Rectal smooth muscle tissue (tissue), 1 donor: ENCODE measurements around the gene PEX19.

ENCODE experiments used
- H3K27ac ChIP-seq: one replicate; pipeline ENCODE4 v1.7.0; 2013; ENCODE audit warnings: low read depth, low read length, inconsistent platforms
- H3K27me3 ChIP-seq: one replicate; pipeline ENCODE4 v1.7.0; 2013; ENCODE audit warnings: low read length; ENCODE audit not compliant: control insufficient read depth, insufficient read depth
- H3K36me3 ChIP-seq: one replicate; pipeline ENCODE4 v1.7.0; 2013; ENCODE audit warnings: low read length; ENCODE audit not compliant: control insufficient read depth, insufficient read depth
- H3K4me1 ChIP-seq: one replicate; pipeline ENCODE4 v1.7.0; 2013; ENCODE audit warnings: low read length; ENCODE audit not compliant: control insufficient read depth, insufficient read depth
- H3K4me3 ChIP-seq: one replicate; pipeline ENCODE4 v1.7.0; 2013; ENCODE audit warnings: low read length
- H3K9ac ChIP-seq: one replicate; pipeline ENCODE4 v1.7.0; 2013; ENCODE audit warnings: low read length

PEX19 gene

GRCh38 chr1:160251011-160251410 is 33.9 kb downstream of the PEX19 start:
- Histone ChIP-seq H3K9ac (no peak overlapping the region), H3K27ac (peak overlapping the region; percentile 44), H3K27me3 (no peaks in the 10 kb centered on the region), H3K4me1 (peaks cover 10% of the 10 kb centered on the region), H3K36me3 (no peaks in the 10 kb centered on the region), H3K4me3 (no peak overlapping the region)

GRCh38 chr1:160247053-160247452 is 37.9 kb downstream of the PEX19 start:
- H3K27me3 ChIP-seq, result no peaks in the 10 kb centered on the region
- H3K4me1 ChIP-seq, result peaks cover 9% of the 10 kb centered on the region
- no peak overlapping the region for H3K4me3 ChIP-seq
- H3K36me3 ChIP-seq, result no peaks in the 10 kb centered on the region
- no peak overlapping the region for H3K9ac ChIP-seq
- H3K27ac ChIP-seq, result no peak overlapping the region

GRCh38 chr1:160245434-160245833 is 39.5 kb downstream of the PEX19 start:
- Histone ChIP-seq H3K9ac (no peak overlapping the region), H3K4me3 (no peak overlapping the region), H3K4me1 (no peaks in the 10 kb centered on the region), H3K36me3 (no peaks in the 10 kb centered on the region), H3K27ac (no peak overlapping the region), H3K27me3 (no peaks in the 10 kb centered on the region)

- Histone ChIP-seq H3K4me3 (no peak overlapping the region), H3K27me3 (no peaks in the 10 kb centered on the region), H3K9ac (no peak overlapping the region), H3K4me1 (no peaks in the 10 kb centered on the region), H3K36me3 (peaks cover 10% of the 10 kb centered on the region), H3K27ac (no peak overlapping the region)
These were observed 40.7 kb downstream of the PEX19 start for GRCh38 chr1:160244209-160244608.

GRCh38 chr1:160243767-160244166 is 41.2 kb downstream of the PEX19 start:
- Histone ChIP-seq H3K36me3 (peaks cover 11% of the 10 kb centered on the region), H3K4me1 (no peaks in the 10 kb centered on the region), H3K9ac (no peak overlapping the region), H3K27ac (no peak overlapping the region), H3K4me3 (no peak overlapping the region), H3K27me3 (no peaks in the 10 kb centered on the region)

- peaks cover 23% of the 10 kb centered on the region for H3K36me3 ChIP-seq
- H3K27ac ChIP-seq, result no peak overlapping the region
- H3K9ac ChIP-seq, result no peak overlapping the region
- no peaks in the 10 kb centered on the region for H3K4me1 ChIP-seq
- H3K4me3 ChIP-seq, result no peak overlapping the region
- H3K27me3 ChIP-seq, result no peaks in the 10 kb centered on the region
These were observed 45.2 kb downstream of the PEX19 start for GRCh38 chr1:160239582-160240299.

GRCh38 chr1:160238408-160238807 is 46.5 kb downstream of the PEX19 start:
- Histone ChIP-seq H3K4me1 (no peaks in the 10 kb centered on the region), H3K36me3 (peaks cover 23% of the 10 kb centered on the region), H3K27ac (no peak overlapping the region), H3K4me3 (no peak overlapping the region), H3K9ac (no peak overlapping the region), H3K27me3 (no peaks in the 10 kb centered on the region)

- Histone ChIP-seq H3K36me3 (peaks cover 23% of the 10 kb centered on the region), H3K4me1 (no peaks in the 10 kb centered on the region), H3K9ac (no peak overlapping the region), H3K27ac (no peak overlapping the region), H3K27me3 (no peaks in the 10 kb centered on the region), H3K4me3 (no peak overlapping the region)
These were observed 47.4 kb downstream of the PEX19 start for GRCh38 chr1:160237558-160237957.

- Histone ChIP-seq H3K36me3 (peaks cover 25% of the 10 kb centered on the region), H3K4me1 (no peaks in the 10 kb centered on the region), H3K9ac (no peak overlapping the region), H3K27ac (no peak overlapping the region), H3K27me3 (no peaks in the 10 kb centered on the region), H3K4me3 (no peak overlapping the region)
These were observed 48.1 kb downstream of the PEX19 start for GRCh38 chr1:160236806-160237205.

GRCh38 chr1:160232911-160233310 is 52.0 kb downstream of the PEX19 start:
- Histone ChIP-seq H3K9ac (no peak overlapping the region), H3K36me3 (peaks cover 23% of the 10 kb centered on the region), H3K27me3 (no peaks in the 10 kb centered on the region), H3K27ac (no peak overlapping the region), H3K4me3 (no peak overlapping the region), H3K4me1 (no peaks in the 10 kb centered on the region)

GRCh38 chr1:160228431-160228830 is 56.5 kb downstream of the PEX19 start:
- Histone ChIP-seq H3K9ac (no peak overlapping the region), H3K36me3 (peaks cover 43% of the 10 kb centered on the region), H3K4me3 (no peak overlapping the region), H3K27me3 (no peaks in the 10 kb centered on the region), H3K4me1 (no peaks in the 10 kb centered on the region), H3K27ac (no peak overlapping the region)

- Histone ChIP-seq H3K9ac (no peak overlapping the region), H3K27me3 (no peaks in the 10 kb centered on the region), H3K27ac (no peak overlapping the region), H3K36me3 (peaks cover 50% of the 10 kb centered on the region), H3K4me1 (no peaks in the 10 kb centered on the region), H3K4me3 (no peak overlapping the region)
These were observed 57.4 kb downstream of the PEX19 start for GRCh38 chr1:160227561-160227960.

GRCh38 chr1:160227034-160227433 is 57.9 kb downstream of the PEX19 start:
- no peak overlapping the region for H3K9ac ChIP-seq
- no peak overlapping the region for H3K27ac ChIP-seq
- no peaks in the 10 kb centered on the region for H3K27me3 ChIP-seq
- no peaks in the 10 kb centered on the region for H3K4me1 ChIP-seq
- H3K4me3 ChIP-seq, result no peak overlapping the region
- peaks cover 54% of the 10 kb centered on the region for H3K36me3 ChIP-seq
